Pancreas (tissue), 10 donors: ENCODE data around the gene DCLRE1A. TPM values are rescaled to one million over a fixed set of nuclear protein-coding genes. Genes with fewer than 3 reads are reported as not detected.

Experiments
- ATAC-seq, 4 donors: fragments of 200-7000 bp; cut with Tn5 transposase; one replicate each; pipeline versions ENCODE4 v1.8.0 to v1.9.1; 2020; ENCODE audit warnings: mild to moderate bottlenecking in 4 of 4, moderate library complexity in 4 of 4
- DNase-seq, 6 donors: peaks; one replicate each; pipeline ENCODE4 v3.0.0-alpha.2; 2020
- FAIRE-seq: peaks from 2 replicates; lab custom pipeline; 2012; peaks lifted over from hg19 to GRCh38; lab: Jason Lieb, UNC
- H3K27ac ChIP-seq, 4 donors: fragments of 200-600 bp; sonication (generic); 1 replicate in 3 of 4; 2 replicates in 1 of 4; pipeline versions ENCODE4 v1.5.0 to v1.8.0; 2020
- H3K27me3 ChIP-seq, 4 donors: fragments of 200-600 bp; one replicate each; pipeline ENCODE4 v1.8.0; 2021
- H3K36me3 ChIP-seq, 3 donors: fragments of 200-600 bp; sonication (generic) in 1 of 3; one replicate each; pipeline versions ENCODE4 v1.5.0 to v1.8.0; 2020 to 2021
- H3K4me1 ChIP-seq, 3 donors: fragments of 200-600 bp; one replicate each; pipeline ENCODE4 v1.8.0; 2021
- H3K4me3 ChIP-seq, 4 donors: fragments of 200-600 bp; sonication (generic) in 2 of 4; one replicate each; pipeline versions ENCODE4 v1.5.0 to v1.8.0; 2020 to 2021
- H3K9me3 ChIP-seq, 4 donors: fragments of 200-600 bp; one replicate each; pipeline ENCODE4 v1.8.0; 2021
- CTCF ChIP-seq, 4 donors: fragments of 200-600 bp; sonication (generic) in 3 of 4; IDR thresholded peaks; one replicate each; pipeline versions ENCODE4 v1.5.0 to v1.8.0; 2021; ENCODE audit warnings: antibody characterized with exemption in 4 of 4
- WGBS, 2 donors: extraction: QIAGEN DNeasy Blood & Tissue Kit; methylation state at CpG; one replicate each; pipeline ENCODE4 v1.1.7; 2013; 5-methylcytosine and 5-hydroxymethylcytosine counted together
- intact Hi-C, 3 donors: fragments of 100-400 bp; cut with DNase I; formaldehyde crosslinking; loops; one replicate each; pipeline versions ENCODE4 v1.11.1 to v1.14.2; 2022
- polyA plus RNA-seq, 2 donors: library from polyadenylated mRNA; stranded (reverse); fragments of 200-250 nt; gene quantifications; one replicate each; pipeline ENCODE4 v1.2.3, GENCODE V29; 2013
- total RNA-seq, 6 donors: library from RNA; stranded (reverse); fragmentation: NEBNext Ultra II Directional in 4 of 6; extraction: Animal tissue kit (Norgen Biotek cat#: 25700) in 4 of 6; gene quantifications; one replicate each; pipeline versions ENCODE4 v1.2.1 to v1.2.4, GENCODE V29; 2021 to 2023
- donor health status: healthy with polysubstance abuse.
- donor health status: DM: no; HTN: no; CAD: no; lungs with moderate emphysema.
- donor health status: DM: no; HTN: no; CAD: no.
- donor health status: control.
- donor health status: control.
- donor health status: Bipolar disorder and iron deficiency.
- donor health status: DM: yes; HTN: yes; CAD: no.
- donor health status: DM: no; HTN: no; CAD: no.
- donor health status: DM: no; HTN: no; CAD: no.
- donor health status: DM: yes; HTN: yes; CAD: no.

The DCLRE1A gene
- total and polyA plus RNA-seq, 8 donors, result 2.4 to 5.7 (median 4.0) TPM

- TF ChIP-seq CTCF (IDR thresholded peaks at IDR 0.05), result no peak
- Histone ChIP-seq H3K4me3 (peak overlapping the region; percentile 79 to 97 (median 90)), H3K4me1 (peaks cover 21 to 54% (median 53%) of the 10 kb centered on the region in 3 donors), H3K27ac (peak overlapping the region; percentile 91 to 96 (median 94)), H3K36me3 (peaks cover 0 to 10% (median 0%) of the 10 kb centered on the region in 3 donors), H3K9me3 (no peaks in the 10 kb centered on the region), H3K27me3 (no peaks in the 10 kb centered on the region)
- no peak for FAIRE-seq
- intact Hi-C loops, result no loop called here
- peak; percentile 32 to 78 (median 56) for DNase-seq
- ATAC-seq, result peak; percentile 66 to 77 (median 71)
- WGBS, 2 donors, result 0 to 1% methylated on average over 47 to 62 of the region's 62 CpGs
Observed at GRCh38 chr10:113854761-113855588, 1.1 kb upstream of the DCLRE1A start.

- H3K4me3 ChIP-seq, result peak overlapping the region; percentile 79 to 97 (median 90)
- FAIRE-seq, result no peak
- no peaks in the 10 kb centered on the region for H3K36me3 ChIP-seq
- no peaks in the 10 kb centered on the region for H3K27me3 ChIP-seq
- no peak for TF ChIP-seq CTCF (IDR thresholded peaks at IDR 0.05)
- WGBS, 2 donors, result 6 to 7% methylated on average over 10 of the region's 10 CpGs
- H3K4me1 ChIP-seq, result peaks cover 16 to 53% (median 51%) of the 10 kb centered on the region in 3 donors
- H3K9me3 ChIP-seq, result no peaks in the 10 kb centered on the region
- no peak for DNase-seq
- peak; percentile 51 to 63 (median 58) for ATAC-seq
- peak overlapping the region; percentile 91 to 96 (median 94) for H3K27ac ChIP-seq
- intact Hi-C loops, result no loop called here
Observed at GRCh38 chr10:113853578-113854012, 287 bp downstream of the DCLRE1A start.

- intact Hi-C loops, result no loop called here
- no peak for TF ChIP-seq CTCF (IDR thresholded peaks at IDR 0.05)
Observed at GRCh38 chr10:113849946-113850345, 3.9 kb downstream of the DCLRE1A start.

GRCh38 chr10:113849140-113849803 lies 4.6 kb downstream of the DCLRE1A start:
- H3K9me3 ChIP-seq, result no peaks in the 10 kb centered on the region
- WGBS, 2 donors, result 74 to 83% methylated on average over 5 of the region's 5 CpGs
- peaks cover 4 to 32% (median 22%) of the 10 kb centered on the region in 3 donors for H3K4me1 ChIP-seq
- no peak overlapping the region for H3K4me3 ChIP-seq
- H3K27me3 ChIP-seq, result no peaks in the 10 kb centered on the region
- no peak for ATAC-seq
- intact Hi-C loops, result no loop called here
- DNase-seq, result no peak
- no peaks in the 10 kb centered on the region for H3K36me3 ChIP-seq
- FAIRE-seq, result no peak
- H3K27ac ChIP-seq, result no peak overlapping the region
- no peak for TF ChIP-seq CTCF (IDR thresholded peaks at IDR 0.05)

More at GRCh38 chr10:113849946-113850345, 3.9 kb downstream of the DCLRE1A start:
- ATAC-seq, result no peak
- Histone ChIP-seq H3K36me3 (no peaks in the 10 kb centered on the region), H3K27me3 (no peaks in the 10 kb centered on the region), H3K4me1 (peaks cover 4 to 32% (median 22%) of the 10 kb centered on the region in 3 donors), H3K4me3 (no peak overlapping the region), H3K9me3 (no peaks in the 10 kb centered on the region), H3K27ac (no peak overlapping the region)
- FAIRE-seq, result no peak
- 86 to 92% methylated on average over 7 of the region's 7 CpGs for WGBS, 2 donors
- no peak for DNase-seq
